Measurements from ENCODE around the gene CNKSR3. TPM values are rescaled to one million over a fixed set of nuclear protein-coding genes. Genes with fewer than 3 reads are reported as not detected.

CNKSR3 gene
- total RNA-seq, 1 experiment from 2014 or later = 5.6 TPM

DNA sequence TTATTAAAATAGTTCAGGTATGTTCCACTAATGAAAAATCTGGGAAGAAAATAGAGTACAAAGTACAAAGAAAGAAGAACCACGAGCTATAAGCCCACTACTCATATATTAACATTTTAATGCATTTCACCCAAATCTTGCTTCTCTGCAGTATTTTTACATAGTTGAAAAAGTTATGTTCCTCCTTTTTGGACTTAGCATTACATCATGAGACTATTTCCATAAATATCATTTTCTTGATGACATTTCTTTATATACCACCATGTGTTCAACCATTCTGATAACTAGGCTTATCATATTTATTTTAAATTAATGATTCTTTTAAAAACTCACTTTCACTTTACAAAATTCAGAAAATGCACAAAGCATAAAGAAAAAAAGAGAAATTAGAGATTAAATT lies 156.9 kb downstream of the CNKSR3 start:
- H4K5ac ChIP-seq (ENCODE audit: insufficient read length, low read depth, low read length) = no peak overlapping the region
- no peak overlapping the region for H3K27ac Mint-ChIP-seq
- H3K27me3 Mint-ChIP-seq (ENCODE audit: low read depth) = no peaks in the 10 kb centered on the region

More for the DNA sequence above, 156.9 kb downstream of the CNKSR3 start:
- Histone ChIP-seq H2BK20ac (ENCODE audit: low read depth, low read length, poor library complexity, severe bottlenecking) (no peak overlapping the region), H3K27me3 (ENCODE audit: insufficient read depth, low read length) (no peaks in the 10 kb centered on the region), H2AFZ (ENCODE audit: low read length) (no peak overlapping the region), H3K4ac (ENCODE audit: low read depth, low read length) (no peak overlapping the region), H4K20me1 (ENCODE audit: control insufficient read depth, insufficient read depth, insufficient read length) (no peaks in the 10 kb centered on the region), H3K18ac (ENCODE audit: insufficient read length, low read depth, low read length) (no peak overlapping the region), H2BK5ac (ENCODE audit: insufficient read length, low read length) (no peak overlapping the region), H3K23me2 (ENCODE audit: insufficient read length, low read depth, low read length, poor library complexity, severe bottlenecking) (no peaks in the 10 kb centered on the region), H2AK5ac (ENCODE audit: insufficient read length, low read length) (no peak overlapping the region), H3K56ac (ENCODE audit: insufficient read length, low read depth, low read length) (no peak overlapping the region), H3K4me2 (ENCODE audit: insufficient read depth, insufficient read length, low read length) (no peak overlapping the region), H2BK12ac (ENCODE audit: insufficient read length, low read depth, low read length) (no peak overlapping the region), H3K27ac (ENCODE audit: insufficient read length, low read depth, low read length) (no peak overlapping the region), H3T11ph (ENCODE audit: low read length) (no peak overlapping the region), H4K8ac (replicated peaks; ENCODE audit: insufficient read length, low read depth, low read length) (no peak overlapping the region), H3K79me1 (ENCODE audit: insufficient read depth, low read depth, low read length, poor library complexity, severe bottlenecking) (no peaks in the 10 kb centered on the region), H3K9me3 (ENCODE audit: control insufficient read depth, low read depth, low read length) (no peaks in the 10 kb centered on the region), H2BK120ac (ENCODE audit: low read depth, low read length, poor library complexity, severe bottlenecking) (no peak overlapping the region), H3K23ac (ENCODE audit: insufficient read length, low read depth, low read length) (no peak overlapping the region), H3K9ac (ENCODE audit: extremely low read depth, insufficient read length, low read length) (no peak overlapping the region), H3K4me1 (ENCODE audit: insufficient read depth, low read length) (no peaks in the 10 kb centered on the region), H3K14ac (ENCODE audit: insufficient read depth, low read length) (no peak overlapping the region), H3K79me2 (ENCODE audit: insufficient read depth, low read length) (no peaks in the 10 kb centered on the region), H4K91ac (ENCODE audit: insufficient read length, low read depth, low read length) (no peak overlapping the region), H2BK15ac (ENCODE audit: low read depth, low read length) (no peak overlapping the region)
- H3K4me1 Mint-ChIP-seq = no peaks in the 10 kb centered on the region
- H3K36me3 Mint-ChIP-seq (ENCODE audit: insufficient read depth in 1 of 3, low read depth in 3 of 3) = no peaks in the 10 kb centered on the region; a peak in 1 of 7 replicates
- no CpG with 5 or more reads among the region's 1 CpG for WGBS (ENCODE audit: extremely low coverage, insufficient read length, low lambda C conversion rate)
- no peak for DNase-seq
- no peaks in the 10 kb centered on the region; a peak in 1 of 5 replicates for H3K9me3 Mint-ChIP-seq
- TF ChIP-seq, protein P1, sequence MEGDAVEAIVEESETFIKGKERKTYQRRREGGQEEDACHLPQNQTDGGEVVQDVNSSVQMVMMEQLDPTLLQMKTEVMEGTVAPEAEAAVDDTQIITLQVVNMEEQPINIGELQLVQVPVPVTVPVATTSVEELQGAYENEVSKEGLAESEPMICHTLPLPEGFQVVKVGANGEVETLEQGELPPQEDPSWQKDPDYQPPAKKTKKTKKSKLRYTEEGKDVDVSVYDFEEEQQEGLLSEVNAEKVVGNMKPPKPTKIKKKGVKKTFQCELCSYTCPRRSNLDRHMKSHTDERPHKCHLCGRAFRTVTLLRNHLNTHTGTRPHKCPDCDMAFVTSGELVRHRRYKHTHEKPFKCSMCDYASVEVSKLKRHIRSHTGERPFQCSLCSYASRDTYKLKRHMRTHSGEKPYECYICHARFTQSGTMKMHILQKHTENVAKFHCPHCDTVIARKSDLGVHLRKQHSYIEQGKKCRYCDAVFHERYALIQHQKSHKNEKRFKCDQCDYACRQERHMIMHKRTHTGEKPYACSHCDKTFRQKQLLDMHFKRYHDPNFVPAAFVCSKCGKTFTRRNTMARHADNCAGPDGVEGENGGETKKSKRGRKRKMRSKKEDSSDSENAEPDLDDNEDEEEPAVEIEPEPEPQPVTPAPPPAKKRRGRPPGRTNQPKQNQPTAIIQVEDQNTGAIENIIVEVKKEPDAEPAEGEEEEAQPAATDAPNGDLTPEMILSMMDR (conservative IDR thresholded peaks at IDR 0.05) = no peak
- H3K4me3 Mint-ChIP-seq = no peak overlapping the region

All from H9 (cell line).